ENCODE measurements around the gene CELSR2. TPM values are rescaled to one million over a fixed set of nuclear protein-coding genes. Genes with fewer than 3 reads are reported as not detected.

The CELSR2 gene
- total RNA-seq, 1 donor from 2014 or later: 6.3 TPM

DNA sequence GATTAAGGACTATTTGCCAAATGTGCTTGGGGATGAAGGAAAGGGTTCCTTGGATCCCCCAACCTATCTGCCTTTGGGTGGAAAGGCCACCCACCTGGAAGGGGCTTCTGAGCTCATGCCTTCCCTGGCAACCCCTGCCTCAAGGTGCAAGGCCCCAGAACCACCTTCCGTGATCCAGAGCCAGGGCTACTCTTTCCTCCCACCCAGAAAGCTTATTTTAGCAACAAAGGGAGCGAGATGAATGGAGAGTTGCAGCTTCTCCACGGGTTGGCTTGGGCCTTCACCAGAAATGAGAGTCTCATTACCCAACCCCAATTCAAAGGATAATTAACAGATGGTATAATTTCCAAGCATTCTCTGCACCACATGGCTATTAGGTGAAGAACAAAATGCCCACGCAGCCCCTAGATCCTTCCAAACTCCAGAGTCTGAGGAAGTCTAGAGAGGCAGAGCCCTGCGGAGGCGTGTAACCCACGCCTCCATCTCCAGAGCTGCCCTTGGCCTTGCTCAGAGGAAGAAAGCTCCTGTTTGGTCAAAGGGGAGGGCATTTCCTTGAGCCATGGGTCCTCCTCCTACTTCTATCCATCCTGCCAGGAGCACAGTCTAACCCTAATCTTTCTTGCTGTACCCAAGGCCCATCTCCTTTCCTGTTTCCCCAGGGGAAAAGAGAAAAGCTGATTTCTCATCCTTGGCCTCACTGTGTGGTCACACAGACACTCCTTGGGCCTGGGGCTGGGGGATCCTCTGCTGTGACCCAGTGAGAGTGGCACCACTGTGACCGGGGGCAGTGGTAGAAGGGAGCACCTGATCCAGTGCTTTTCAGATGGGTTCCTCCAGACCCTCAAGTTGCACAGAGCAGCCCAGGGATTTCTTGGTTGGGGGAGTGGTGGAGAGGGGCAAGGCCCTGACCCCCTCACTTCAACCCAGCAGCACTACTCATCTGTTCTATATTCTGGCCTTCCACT is 1.7 kb upstream of the CELSR2 start:
- intact Hi-C loops (cut with DNase I): no loop called here
- no peak for ATAC-seq (ENCODE audit: poor library complexity)
- DNase-seq: no peak

DNA sequence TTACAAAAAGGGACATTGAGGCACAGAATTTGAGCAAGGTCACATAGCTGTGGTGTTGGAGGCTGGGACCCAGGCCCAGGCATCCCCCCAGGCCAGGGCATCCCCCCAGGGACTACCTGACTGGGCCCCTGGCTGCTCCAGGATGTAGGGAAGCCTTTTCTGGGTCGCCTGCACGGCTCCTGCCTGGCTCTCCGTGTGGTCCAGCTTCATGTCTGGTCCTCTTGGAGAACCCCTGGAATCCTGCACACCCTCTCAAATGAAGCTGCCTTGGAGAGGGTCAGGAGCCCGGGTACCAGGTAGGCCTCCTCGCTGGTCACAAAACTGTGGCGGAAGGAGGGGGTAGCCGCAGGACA is 919 bp upstream of the CELSR2 start:
- no peak for DNase-seq
- ATAC-seq (ENCODE audit: poor library complexity): no peak
- intact Hi-C loops (cut with DNase I): no loop called here

DNA sequence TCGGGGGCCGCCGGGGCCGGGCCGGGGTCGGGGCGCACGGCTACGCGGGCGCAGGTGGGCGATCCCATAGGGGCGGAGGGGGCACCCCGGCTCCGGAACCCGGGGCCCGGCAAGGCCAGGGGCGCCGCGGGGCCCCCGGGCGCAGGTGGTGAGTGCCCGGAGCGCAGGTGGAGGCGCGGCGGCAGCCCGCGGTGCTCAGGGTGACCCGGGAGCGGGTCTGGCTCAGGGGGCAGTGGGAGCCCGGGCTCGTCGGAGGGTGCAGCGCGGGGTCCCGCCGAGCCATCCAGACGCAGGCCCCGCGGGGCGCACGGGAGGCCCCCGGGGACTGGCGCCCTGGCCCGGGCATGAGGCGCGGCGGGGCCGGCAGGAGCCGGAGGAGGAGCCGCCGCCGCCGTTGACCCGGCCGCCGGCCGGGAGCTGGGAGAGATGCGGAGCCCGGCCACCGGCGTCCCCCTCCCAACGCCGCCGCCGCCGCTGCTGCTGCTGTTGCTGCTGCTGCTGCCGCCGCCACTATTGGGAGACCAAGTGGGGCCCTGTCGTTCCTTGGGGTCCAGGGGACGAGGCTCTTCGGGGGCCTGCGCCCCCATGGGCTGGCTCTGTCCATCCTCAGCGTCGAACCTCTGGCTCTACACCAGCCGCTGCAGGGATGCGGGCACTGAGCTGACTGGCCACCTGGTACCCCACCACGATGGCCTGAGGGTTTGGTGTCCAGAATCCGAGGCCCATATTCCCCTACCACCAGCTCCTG is 489 bp downstream of the CELSR2 start:
- ATAC-seq (ENCODE audit: poor library complexity): no peak
- intact Hi-C loops (cut with DNase I): no loop called here
- DNase-seq: peak; percentile 42

DNA sequence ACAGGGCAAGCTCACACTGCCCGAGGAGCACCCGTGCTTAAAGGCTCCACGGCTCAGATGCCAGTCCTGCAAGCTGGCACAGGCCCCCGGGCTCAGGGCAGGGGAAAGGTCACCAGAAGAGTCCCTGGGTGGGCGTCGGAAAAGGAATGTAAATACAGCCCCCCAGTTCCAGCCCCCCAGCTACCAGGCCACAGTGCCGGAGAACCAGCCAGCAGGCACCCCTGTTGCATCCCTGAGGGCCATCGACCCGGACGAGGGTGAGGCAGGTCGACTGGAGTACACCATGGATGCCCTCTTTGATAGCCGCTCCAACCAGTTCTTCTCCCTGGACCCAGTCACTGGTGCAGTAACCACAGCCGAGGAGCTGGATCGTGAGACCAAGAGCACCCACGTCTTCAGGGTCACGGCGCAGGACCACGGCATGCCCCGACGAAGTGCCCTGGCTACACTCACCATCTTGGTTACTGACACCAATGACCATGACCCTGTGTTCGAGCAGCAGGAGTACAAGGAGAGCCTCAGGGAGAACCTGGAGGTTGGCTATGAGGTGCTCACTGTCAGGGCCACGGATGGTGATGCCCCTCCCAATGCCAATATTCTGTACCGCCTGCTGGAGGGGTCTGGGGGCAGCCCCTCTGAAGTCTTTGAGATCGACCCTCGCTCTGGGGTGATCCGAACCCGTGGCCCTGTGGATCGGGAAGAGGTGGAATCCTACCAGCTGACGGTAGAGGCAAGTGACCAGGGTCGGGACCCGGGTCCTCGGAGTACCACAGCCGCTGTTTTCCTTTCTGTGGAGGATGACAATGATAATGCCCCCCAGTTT is 1.3 kb downstream of the CELSR2 start:
- no peak for ATAC-seq (ENCODE audit: poor library complexity)
- intact Hi-C loops (cut with DNase I): no loop called here
- DNase-seq: peak; percentile 20

DNA sequence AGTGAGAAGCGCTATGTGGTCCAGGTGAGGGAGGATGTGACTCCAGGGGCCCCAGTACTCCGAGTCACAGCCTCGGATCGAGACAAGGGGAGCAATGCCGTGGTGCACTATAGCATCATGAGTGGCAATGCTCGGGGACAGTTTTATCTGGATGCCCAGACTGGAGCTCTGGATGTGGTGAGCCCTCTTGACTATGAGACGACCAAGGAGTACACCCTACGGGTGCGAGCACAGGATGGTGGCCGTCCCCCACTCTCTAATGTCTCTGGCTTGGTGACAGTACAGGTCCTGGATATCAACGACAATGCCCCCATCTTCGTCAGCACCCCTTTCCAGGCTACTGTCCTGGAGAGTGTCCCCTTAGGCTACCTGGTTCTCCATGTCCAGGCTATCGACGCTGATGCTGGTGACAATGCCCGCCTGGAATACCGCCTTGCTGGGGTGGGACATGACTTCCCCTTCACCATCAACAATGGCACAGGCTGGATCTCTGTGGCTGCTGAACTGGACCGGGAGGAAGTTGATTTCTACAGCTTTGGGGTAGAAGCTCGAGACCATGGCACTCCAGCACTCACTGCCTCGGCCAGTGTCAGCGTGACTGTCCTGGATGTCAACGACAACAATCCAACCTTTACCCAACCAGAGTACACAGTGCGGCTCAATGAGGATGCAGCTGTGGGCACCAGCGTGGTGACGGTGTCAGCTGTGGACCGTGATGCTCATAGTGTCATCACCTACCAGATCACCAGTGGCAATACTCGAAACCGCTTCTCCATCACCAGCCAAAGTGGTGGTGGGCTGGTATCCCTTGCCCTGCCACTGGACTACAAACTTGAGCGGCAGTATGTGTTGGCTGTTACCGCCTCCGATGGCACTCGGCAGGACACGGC is 2.2 kb downstream of the CELSR2 start:
- ATAC-seq (ENCODE audit: poor library complexity) (no peak), DNase-seq (peak; percentile 28)
- intact Hi-C loops (cut with DNase I): no loop called here

DNA sequence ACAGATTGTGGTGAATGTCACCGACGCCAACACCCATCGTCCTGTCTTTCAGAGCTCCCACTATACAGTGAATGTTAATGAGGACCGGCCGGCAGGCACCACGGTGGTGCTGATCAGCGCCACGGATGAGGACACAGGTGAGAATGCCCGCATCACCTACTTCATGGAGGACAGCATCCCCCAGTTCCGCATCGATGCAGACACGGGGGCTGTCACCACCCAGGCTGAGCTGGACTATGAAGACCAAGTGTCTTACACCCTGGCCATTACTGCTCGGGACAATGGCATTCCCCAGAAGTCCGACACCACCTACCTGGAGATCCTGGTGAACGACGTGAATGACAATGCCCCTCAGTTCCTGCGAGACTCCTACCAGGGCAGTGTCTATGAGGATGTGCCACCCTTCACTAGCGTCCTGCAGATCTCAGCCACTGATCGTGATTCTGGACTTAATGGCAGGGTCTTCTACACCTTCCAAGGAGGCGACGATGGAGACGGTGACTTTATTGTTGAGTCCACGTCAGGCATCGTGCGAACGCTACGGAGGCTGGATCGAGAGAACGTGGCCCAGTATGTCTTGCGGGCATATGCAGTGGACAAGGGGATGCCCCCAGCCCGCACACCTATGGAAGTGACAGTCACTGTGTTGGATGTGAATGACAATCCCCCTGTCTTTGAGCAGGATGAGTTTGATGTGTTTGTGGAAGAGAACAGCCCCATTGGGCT is 3.0 kb downstream of the CELSR2 start:
- intact Hi-C loops (cut with DNase I): no loop called here
- DNase-seq (peak; percentile 31), ATAC-seq (ENCODE audit: poor library complexity) (no peak)

DNA sequence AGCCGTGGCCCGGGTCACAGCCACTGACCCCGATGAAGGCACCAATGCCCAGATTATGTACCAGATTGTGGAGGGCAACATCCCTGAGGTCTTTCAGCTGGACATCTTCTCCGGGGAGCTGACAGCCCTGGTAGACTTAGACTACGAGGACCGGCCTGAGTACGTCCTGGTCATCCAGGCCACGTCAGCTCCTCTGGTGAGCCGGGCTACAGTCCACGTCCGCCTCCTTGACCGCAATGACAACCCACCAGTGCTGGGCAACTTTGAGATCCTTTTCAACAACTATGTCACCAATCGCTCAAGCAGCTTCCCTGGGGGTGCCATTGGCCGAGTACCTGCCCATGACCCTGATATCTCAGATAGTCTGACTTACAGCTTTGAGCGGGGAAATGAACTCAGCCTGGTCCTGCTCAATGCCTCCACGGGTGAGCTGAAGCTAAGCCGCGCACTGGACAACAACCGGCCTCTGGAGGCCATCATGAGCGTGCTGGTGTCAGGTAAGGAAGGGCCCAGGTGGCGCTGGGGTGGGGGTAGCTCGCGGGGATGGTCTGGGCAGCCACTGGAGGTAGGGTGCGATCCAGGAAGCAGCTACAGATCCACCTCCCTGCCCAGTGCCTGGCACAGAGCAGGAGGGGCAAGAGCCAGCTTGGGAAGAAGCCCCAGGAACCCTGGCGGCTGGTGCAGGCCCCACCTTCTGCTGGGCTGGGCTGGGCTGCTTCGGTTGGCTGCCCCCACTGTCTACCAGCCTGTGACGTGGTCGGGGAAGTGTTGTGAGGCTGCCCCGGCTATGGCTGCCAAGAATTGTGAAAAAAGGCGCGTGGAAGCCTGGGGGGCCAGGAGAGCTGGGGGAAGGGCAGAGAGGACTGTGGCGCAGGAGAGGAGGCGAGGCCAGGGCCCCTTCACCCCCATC is 3.8 kb downstream of the CELSR2 start:
- DNase-seq (peak; percentile 55), ATAC-seq (ENCODE audit: poor library complexity) (peak; percentile 8)
- intact Hi-C loops (cut with DNase I): no loop called here

DNA sequence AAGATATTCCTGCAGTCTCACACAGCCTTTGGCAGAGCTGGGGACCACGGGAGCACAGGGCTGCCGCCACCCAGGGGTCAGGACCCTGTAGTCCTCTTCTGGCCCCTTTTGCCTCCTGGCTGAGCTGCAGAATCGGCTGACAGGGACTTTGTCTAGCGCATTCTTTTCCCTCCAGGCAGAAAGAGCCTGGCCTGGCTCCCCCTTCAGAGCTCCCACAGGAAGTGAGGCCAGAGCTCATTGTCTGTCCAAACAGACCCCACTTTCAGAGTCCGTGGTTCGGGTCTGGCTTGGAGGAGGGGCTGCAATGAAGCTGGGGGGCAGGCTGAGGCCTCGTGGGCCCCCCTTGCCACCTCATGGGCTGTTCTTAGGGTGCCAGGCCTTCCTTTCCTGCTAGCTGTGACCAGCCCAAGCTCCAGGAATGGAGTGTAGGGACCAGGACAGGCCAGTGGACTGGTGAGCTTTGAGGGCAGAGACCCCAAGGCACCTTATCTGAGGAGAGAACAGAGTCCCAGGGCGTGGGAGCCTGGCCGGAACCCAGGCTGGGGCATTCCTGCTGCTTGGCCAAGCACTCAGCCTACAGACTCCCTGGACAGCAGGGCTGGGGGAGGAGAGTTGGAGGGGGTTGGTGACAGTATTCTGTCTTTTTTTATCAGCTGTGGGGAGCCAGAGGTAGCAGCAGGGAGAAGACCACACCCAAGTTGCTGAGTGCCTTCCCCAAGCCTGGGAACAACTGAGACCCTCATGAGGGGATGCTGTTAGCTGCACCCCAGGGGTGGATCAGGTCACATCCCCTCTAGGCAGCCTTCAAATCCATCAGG is 4.7 kb downstream of the CELSR2 start:
- intact Hi-C loops (cut with DNase I): no loop called here

DNA sequence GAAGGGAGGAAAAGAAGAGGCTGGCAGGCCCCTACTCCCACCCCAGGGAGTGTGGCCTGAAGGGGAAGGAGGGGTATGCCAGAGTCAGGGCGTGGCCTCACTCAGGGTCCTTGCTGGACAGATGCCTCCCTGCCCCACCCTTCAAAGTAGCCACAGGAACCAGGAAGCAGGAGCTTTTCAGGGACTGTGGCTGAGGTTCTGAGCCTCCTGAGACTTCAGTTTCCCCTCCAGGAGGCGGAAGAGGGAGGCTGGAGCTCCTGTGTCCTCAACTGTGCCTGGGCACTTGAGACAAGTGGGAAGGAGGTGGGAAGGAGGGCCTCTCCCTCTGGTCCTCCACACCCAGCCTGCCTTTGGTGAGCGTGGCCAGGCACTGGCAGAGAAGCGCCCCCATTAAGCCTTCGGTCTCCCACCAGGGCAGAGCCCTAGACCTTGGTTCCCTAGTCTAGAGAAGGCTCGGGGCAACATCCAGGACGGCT is 5.3 kb downstream of the CELSR2 start:
- ATAC-seq (ENCODE audit: poor library complexity) (no peak), DNase-seq (peak; percentile 25)
- intact Hi-C loops (cut with DNase I): no loop called here

More for the DNA sequence above, 4.7 kb downstream of the CELSR2 start:
- DNase-seq: peak; percentile 42
- ATAC-seq (ENCODE audit: poor library complexity): peak; percentile 6

DNA sequence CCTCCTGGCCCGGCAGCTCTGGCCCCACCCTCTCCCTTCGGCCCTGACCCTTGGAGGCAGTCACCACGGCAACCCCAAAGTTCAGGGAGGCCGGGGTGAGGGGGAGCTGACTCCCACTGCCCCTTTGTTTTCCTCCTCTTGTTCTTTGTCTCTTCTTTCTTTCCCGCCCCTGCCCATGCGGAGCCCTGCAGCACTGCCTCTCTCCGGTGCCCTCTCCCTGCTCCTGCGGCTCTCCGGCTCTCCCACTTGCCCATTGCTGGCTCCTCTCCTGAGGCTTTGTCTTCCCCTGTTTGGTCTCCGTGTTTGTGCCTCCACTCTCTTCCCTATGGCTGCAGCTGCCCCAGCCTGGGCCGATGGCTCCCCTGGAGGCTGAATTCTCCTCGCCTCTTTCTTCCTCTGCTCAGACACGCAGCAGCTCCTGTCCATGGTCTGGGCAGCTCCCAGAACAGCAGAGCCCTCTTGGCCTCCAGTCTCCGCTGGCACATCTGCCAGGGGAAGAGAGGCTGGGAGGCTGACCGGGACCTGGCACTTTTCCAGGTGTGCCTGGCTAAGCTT is 5.8 kb downstream of the CELSR2 start:
- intact Hi-C loops (cut with DNase I): no loop called here
- peak; percentile 38 for DNase-seq
- no peak for ATAC-seq (ENCODE audit: poor library complexity)

DNA sequence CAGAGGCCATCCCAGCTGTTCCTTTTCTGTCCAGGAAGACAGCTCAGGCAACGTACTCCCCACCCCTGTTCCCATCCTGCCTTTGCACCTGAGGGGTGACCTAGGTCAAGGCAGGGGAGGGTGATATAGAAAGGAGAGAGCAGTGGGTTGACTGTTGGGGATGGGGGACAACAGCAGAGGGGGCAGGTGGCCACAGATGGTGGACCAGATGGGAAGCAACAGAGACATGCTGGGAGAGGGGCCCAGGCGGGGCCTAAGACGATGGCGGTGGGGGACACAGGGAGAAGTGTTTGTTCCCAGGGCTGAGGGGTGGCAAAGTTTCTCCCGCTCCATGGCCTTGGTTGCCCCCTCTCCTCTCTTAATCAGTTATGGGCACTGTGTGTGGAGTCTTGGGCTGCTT is 6.3 kb downstream of the CELSR2 start:
- intact Hi-C loops (cut with DNase I): no loop called here
- DNase-seq (peak; percentile 32), ATAC-seq (ENCODE audit: poor library complexity) (no peak)

DNA sequence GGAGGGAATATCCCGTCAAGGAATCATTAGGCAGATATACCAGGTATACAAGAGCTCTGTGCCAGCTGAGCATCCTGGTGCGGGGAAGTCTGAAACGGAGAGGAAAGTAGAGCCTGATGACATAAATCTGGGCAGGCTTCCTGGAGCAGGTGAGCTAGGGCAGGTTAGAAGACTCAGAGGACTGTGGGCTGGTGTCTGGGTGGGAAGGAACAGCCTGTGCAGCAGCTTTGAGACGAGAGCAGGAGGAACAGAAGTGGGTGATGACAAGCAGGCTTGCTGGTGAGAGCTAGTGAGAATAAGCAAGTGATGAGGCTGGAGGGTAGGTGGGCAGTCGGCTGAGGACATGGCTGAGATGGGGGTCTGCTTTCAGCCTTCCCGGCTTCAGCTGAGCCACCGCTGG is 6.7 kb downstream of the CELSR2 start:
- intact Hi-C loops (cut with DNase I): no loop called here
- no peak for DNase-seq
- no peak for ATAC-seq (ENCODE audit: poor library complexity)

DNA sequence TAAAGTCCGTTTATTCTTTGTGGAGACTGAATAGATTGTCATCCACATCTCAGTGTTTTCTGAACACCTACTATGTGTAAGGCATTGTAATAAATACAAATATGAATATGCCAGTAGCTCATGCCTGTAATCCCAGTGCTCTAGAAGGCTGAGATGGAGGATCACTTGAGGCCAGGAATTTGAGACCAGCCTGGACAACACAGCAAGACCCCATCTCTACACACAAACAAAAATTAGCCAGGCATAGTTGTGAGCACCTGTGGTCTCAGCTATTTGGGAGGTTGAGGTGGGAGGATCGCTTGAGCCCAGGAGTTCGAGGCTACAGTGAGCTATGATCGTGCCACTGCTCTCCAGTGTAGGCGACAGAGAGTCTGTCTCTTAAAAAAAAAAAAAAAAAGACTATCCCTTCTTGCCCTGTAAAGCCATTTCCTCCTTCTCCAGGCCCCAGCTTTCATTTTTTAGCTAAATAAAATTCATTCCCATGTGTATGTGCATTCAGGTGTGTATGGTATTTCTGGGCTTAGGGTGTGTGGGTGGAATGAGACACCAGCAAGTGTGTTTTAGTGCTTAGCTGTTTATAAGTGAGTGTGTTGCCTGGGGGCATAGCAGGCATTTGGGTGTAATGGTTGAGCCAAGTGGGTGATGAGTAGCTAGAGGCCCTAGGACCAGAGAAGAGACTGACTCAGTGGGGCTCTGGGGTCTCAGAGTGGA is 7.8 kb downstream of the CELSR2 start:
- DNase-seq: no peak
- ATAC-seq (ENCODE audit: poor library complexity): no peak
- intact Hi-C loops (cut with DNase I): no loop called here

DNA sequence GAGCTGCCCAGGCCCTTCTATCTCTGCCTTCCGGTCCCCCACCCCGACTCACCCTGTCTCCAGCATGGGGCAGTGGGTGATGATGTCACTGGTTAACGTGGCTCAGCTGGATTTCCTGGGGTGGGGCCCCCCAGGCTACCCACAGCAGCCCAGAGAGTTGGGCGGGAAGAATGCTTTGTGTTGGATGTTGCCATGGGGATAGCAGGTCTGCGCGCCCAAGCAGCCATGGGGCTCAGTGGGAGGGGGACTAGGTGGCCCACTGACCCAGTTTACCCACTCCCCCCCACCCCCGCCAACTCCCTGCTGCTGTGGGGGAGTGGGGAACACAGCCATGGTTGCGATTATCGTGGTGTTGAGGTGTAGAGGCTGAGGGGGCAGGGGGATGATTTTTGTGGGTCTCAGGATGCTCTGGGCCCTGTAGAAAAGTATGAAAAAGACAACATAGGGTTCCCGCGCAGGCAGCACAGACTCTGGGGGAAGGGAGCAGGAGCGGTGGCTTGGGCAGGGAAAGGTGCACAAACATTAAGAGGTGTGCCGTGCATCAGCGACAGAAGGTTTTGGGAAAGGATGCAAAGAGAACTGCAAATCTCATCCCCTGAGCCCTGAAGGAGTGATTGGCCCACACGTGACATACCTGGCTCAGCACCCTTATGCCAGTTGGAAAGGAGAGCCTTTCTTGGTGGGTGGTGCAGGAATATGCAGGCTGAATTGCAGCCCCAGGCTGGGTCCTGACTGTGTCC is 8.5 kb downstream of the CELSR2 start:
- DNase-seq (no peak), ATAC-seq (ENCODE audit: poor library complexity) (no peak)
- intact Hi-C loops (cut with DNase I): no loop called here

Measured in Right ventricle myocardium superior (tissue), 1 donor.